IMR-90 (cell line): Measurements from ENCODE around the gene WBP1L. TPM values are rescaled to one million over a fixed set of nuclear protein-coding genes. Genes with fewer than 3 reads are reported as not detected.

Source experiments
- ATAC-seq: fragments of 200-7000 bp; cut with Tn5 transposase; 2 replicates; pipeline ENCODE4 v1.9.1; 2020; ENCODE audit warnings: low read depth, mild to moderate bottlenecking, moderate library complexity
- BruUV-seq: library from RNA; stranded (reverse); fragments of 400-500 nt; replicated peaks from 2 replicates; lab custom pipeline; 2021; lab: Mats Ljungman, UMichigan
- CTCF ChIA-PET: fragments of 300-600 bp; formaldehyde crosslinking; extraction: SDS; loops from one replicate; lab custom pipeline; 2021; ENCODE audit warnings: antibody characterized with exemption; lab: Yijun Ruan, JAX
- POLR2A ChIA-PET: fragments of 300-600 bp; sonication (Branson Sonifier 250); formaldehyde crosslinking; loops from one replicate; lab custom pipeline; 2022; ENCODE audit warnings: antibody characterized with exemption; ENCODE audit not compliant: unreplicated experiment; lab: Charles Lee
- DNase-seq: peaks from one replicate; pipeline ENCODE4 v3.0.0; 2013
- H2AFZ ChIP-seq: replicated peaks from 2 replicates; pipeline ENCODE3; 2013; ENCODE audit warnings: low read length, mild to moderate bottlenecking; ENCODE audit not compliant: poor library complexity
- H2AK5ac ChIP-seq: 2 replicates; pipeline ENCODE4 v1.6.1; 2013; ENCODE audit warnings: low read depth, low read length, inconsistent platforms
- H2AK9ac ChIP-seq: replicated peaks from 2 replicates; pipeline ENCODE3; 2013; ENCODE audit warnings: mild to moderate bottlenecking, low read depth, low read length, moderate library complexity; ENCODE audit not compliant: poor library complexity
- H2BK120ac ChIP-seq: 2 replicates; pipeline ENCODE4 v1.6.1; 2013; ENCODE audit warnings: low read depth, low read length, inconsistent platforms
- H2BK15ac ChIP-seq: 3 replicates; pipeline ENCODE4 v1.6.1; 2013; ENCODE audit warnings: low read depth, low read length, inconsistent platforms
- H2BK20ac ChIP-seq: 2 replicates; pipeline ENCODE4 v1.6.1; 2013; ENCODE audit warnings: low read depth, mild to moderate bottlenecking, inconsistent platforms, low read length, moderate library complexity
- H2BK5ac ChIP-seq: 2 replicates; pipeline ENCODE4 v1.6.1; 2013; ENCODE audit warnings: mild to moderate bottlenecking, low read depth, low read length, inconsistent platforms; ENCODE audit not compliant: poor library complexity, severe bottlenecking
- H3K14ac ChIP-seq: replicated peaks from 2 replicates; pipeline ENCODE4 v1.6.1; 2013; ENCODE audit warnings: low read depth, low read length, inconsistent platforms
- H3K18ac ChIP-seq: 2 replicates; pipeline ENCODE4 v1.6.1; 2013; ENCODE audit warnings: low read depth, low read length, control low read depth
- H3K23ac ChIP-seq: 2 replicates; pipeline ENCODE4 v1.6.1; 2013; ENCODE audit warnings: low read depth, low read length, inconsistent platforms
- H3K27ac ChIP-seq: 2 replicates; pipeline ENCODE4 v1.5.1; 2013; ENCODE audit warnings: mild to moderate bottlenecking, control low read depth, low read length; ENCODE audit not compliant: insufficient read depth
- H3K27me3 ChIP-seq: 2 replicates; pipeline ENCODE4 v1.6.1; 2013; ENCODE audit warnings: low read length; ENCODE audit not compliant: control insufficient read depth, insufficient read depth
- H3K36me3 ChIP-seq: 2 replicates; pipeline ENCODE4 v1.6.1; 2013; ENCODE audit warnings: low read length, mixed read lengths; ENCODE audit not compliant: control insufficient read depth, insufficient read depth
- H3K4ac ChIP-seq: 2 replicates; pipeline ENCODE4 v1.6.1; 2013; ENCODE audit warnings: low read depth, low read length, inconsistent platforms
- H3K4me1 ChIP-seq: 2 replicates; pipeline ENCODE4 v1.6.1; 2013; ENCODE audit warnings: low read length, mixed read lengths; ENCODE audit not compliant: control insufficient read depth, insufficient read depth
- H3K4me2 ChIP-seq: 2 replicates; pipeline ENCODE4 v1.6.1; 2013; ENCODE audit warnings: low read depth, mild to moderate bottlenecking, control low read depth, low read length, moderate library complexity
- H3K4me3 ChIP-seq: 2 replicates; pipeline ENCODE4 v1.5.1; 2013; ENCODE audit warnings: low read depth, mild to moderate bottlenecking, control low read depth, low read length, moderate library complexity; ENCODE audit not compliant: insufficient read depth
- H3K56ac ChIP-seq: 2 replicates; pipeline ENCODE4 v1.6.1; 2013; ENCODE audit warnings: low read length, inconsistent platforms; ENCODE audit not compliant: insufficient read depth; ENCODE audit errors: extremely low read depth
- H3K79me1 ChIP-seq, 2 experiments: 2 replicates each; pipeline ENCODE4 v1.6.1; 2013; ENCODE audit warnings: low read length in 2 of 2, inconsistent platforms in 1 of 2, low read depth in 1 of 2
- H3K9ac ChIP-seq: 2 replicates; pipeline ENCODE4 v1.6.1; 2013; ENCODE audit warnings: low read depth, low read length, control low read depth
- H3K9me1 ChIP-seq: 2 replicates; pipeline ENCODE4 v1.6.1; 2013; ENCODE audit warnings: low read length, inconsistent platforms; ENCODE audit not compliant: insufficient read depth
- H3K9me3 ChIP-seq: 2 replicates; pipeline ENCODE4 v1.6.1; 2013; ENCODE audit warnings: low read length; ENCODE audit not compliant: control insufficient read depth, insufficient read depth
- H4K20me1 ChIP-seq: 2 replicates; pipeline ENCODE4 v1.6.1; 2013; ENCODE audit warnings: low read length, inconsistent platforms; ENCODE audit not compliant: insufficient read depth
- H4K5ac ChIP-seq: 2 replicates; pipeline ENCODE4 v1.6.1; 2013; ENCODE audit warnings: mild to moderate bottlenecking, low read depth, low read length, control low read depth
- H4K8ac ChIP-seq, 2 experiments: 2 replicates each; pipeline ENCODE4 v1.6.1; 2013; ENCODE audit warnings: low read depth in 2 of 2, low read length in 2 of 2, control low read depth in 1 of 2, inconsistent platforms in 1 of 2
- H4K91ac ChIP-seq: 2 replicates; pipeline ENCODE4 v1.6.1; 2013; ENCODE audit warnings: low read depth, low read length, inconsistent platforms; ENCODE audit not compliant: insufficient read depth
- BHLHE40 ChIP-seq: fragments of 150-350 bp; IDR thresholded peaks from 2 replicates; pipeline ENCODE4 v1.6.1; 2016; ENCODE audit warnings: mild to moderate bottlenecking, low read depth, low read length
- CHD1 ChIP-seq: IDR thresholded peaks from 2 replicates; pipeline ENCODE4 v1.6.1; 2012; ENCODE audit warnings: low read depth, low read length, improper control_type of control experiment
- MAFK ChIP-seq: IDR thresholded peaks from 2 replicates; pipeline ENCODE4 v1.6.1; 2012; ENCODE audit warnings: low read depth, low read length, improper control_type of control experiment
- MAZ ChIP-seq: IDR thresholded peaks from 2 replicates; pipeline ENCODE4 v1.6.1; 2012; ENCODE audit warnings: low read depth, mild to moderate bottlenecking, low read length, improper control_type of control experiment, moderate library complexity, borderline replicate concordance
- MXI1 ChIP-seq: IDR thresholded peaks from 2 replicates; pipeline ENCODE4 v1.6.1; 2012; ENCODE audit warnings: low read depth, mild to moderate bottlenecking, low read length, moderate library complexity, borderline replicate concordance
- NFE2L2 ChIP-seq: fragments of 150-350 bp; IDR thresholded peaks from 2 replicates; pipeline ENCODE4 v1.6.1; 2016; ENCODE audit warnings: low read depth, mild to moderate bottlenecking, low read length
- POLR2A ChIP-seq: IDR thresholded peaks from 2 replicates; pipeline ENCODE4 v1.6.1; 2012; ENCODE audit warnings: mild to moderate bottlenecking, low read depth, low read length
- RCOR1 ChIP-seq: IDR thresholded peaks from 2 replicates; pipeline ENCODE4 v1.6.1; 2012; ENCODE audit warnings: mild to moderate bottlenecking, low read length, improper control_type of control experiment; ENCODE audit not compliant: insufficient replicate concordance
- RFX5 ChIP-seq: IDR thresholded peaks from 2 replicates; pipeline ENCODE4 v1.8.0; 2012; ENCODE audit warnings: low read depth, mild to moderate bottlenecking, low read length, moderate library complexity
- SMC3 ChIP-seq: fragments of 150-350 bp; IDR thresholded peaks from 2 replicates; pipeline ENCODE4 v1.6.1; 2016; ENCODE audit warnings: low read depth, mild to moderate bottlenecking, antibody characterized with exemption, low read length, moderate library complexity
- WGBS, 2 experiments: methylation state at CpG; one replicate each; pipeline versions ENCODE4 v1.1.5 to v1.1.7; 2013; ENCODE audit warnings: missing lambda C conversion rate in 2 of 2; ENCODE audit not compliant: insufficient read length in 1 of 2; ENCODE audit errors: extremely low coverage in 2 of 2; 5-methylcytosine and 5-hydroxymethylcytosine counted together
- dilution Hi-C: fragments of 300-500 bp; cut with HindIII; formaldehyde crosslinking; loops from one replicate; pipeline ENCODE4 v1.14.3; 2018; ENCODE audit warnings: low sequenced_read_pairs; ENCODE audit not compliant: unreplicated experiment
- in situ Hi-C: fragments of 300-500 bp; cut with MboI; formaldehyde crosslinking; loops from 3 replicates; pipeline ENCODE4 v1.14.3; 2019; ENCODE audit warnings: low sequenced_read_pairs, inconsistent platforms, mixed read lengths
- intact Hi-C: fragments of 100-400 bp; cut with micrococcal nuclease; formaldehyde crosslinking; loops from 2 replicates; pipeline ENCODE4 v1.10.0; 2022
- polyA plus RNA-seq, 3 experiments: library from polyadenylated mRNA; depleted of rRNA; stranded (reverse); fragments of >200 nt; gene quantifications; 2 replicates each; pipeline ENCODE4 v1.2.3, GENCODE V29; 2012; ENCODE audit warnings: low replicate concordance in 1 of 3
- total RNA-seq: library from RNA; depleted of rRNA; stranded (reverse); fragments of >200 nt; gene quantifications from 2 replicates; pipeline ENCODE4 v1.2.3, GENCODE V29; 2012
- TF ChIP-seq, protein P1 (sequence below): conservative IDR thresholded peaks from 2 replicates; pipeline ENCODE4 v1.5.1; 2012; ENCODE audit warnings: mild to moderate bottlenecking, low read depth, low read length, improper control_type of control experiment
- TF ChIP-seq, protein P2 (sequence below): fragments of 150-350 bp; IDR thresholded peaks from 2 replicates; pipeline ENCODE4 v1.6.1; 2016; ENCODE audit warnings: low read depth, mild to moderate bottlenecking, low read length, moderate library complexity, borderline replicate concordance
- TF ChIP-seq, protein P3 (sequence below): fragments of 150-350 bp; IDR thresholded peaks from 2 replicates; pipeline ENCODE4 v1.6.1; 2017; ENCODE audit warnings: mild to moderate bottlenecking, antibody characterized with exemption, low read length, low read depth

Gene WBP1L
- total and polyA plus RNA-seq, 2 of the 4 experiments (the other 2 are of a cell fraction), result 20.7 to 31.0 TPM

DNA sequence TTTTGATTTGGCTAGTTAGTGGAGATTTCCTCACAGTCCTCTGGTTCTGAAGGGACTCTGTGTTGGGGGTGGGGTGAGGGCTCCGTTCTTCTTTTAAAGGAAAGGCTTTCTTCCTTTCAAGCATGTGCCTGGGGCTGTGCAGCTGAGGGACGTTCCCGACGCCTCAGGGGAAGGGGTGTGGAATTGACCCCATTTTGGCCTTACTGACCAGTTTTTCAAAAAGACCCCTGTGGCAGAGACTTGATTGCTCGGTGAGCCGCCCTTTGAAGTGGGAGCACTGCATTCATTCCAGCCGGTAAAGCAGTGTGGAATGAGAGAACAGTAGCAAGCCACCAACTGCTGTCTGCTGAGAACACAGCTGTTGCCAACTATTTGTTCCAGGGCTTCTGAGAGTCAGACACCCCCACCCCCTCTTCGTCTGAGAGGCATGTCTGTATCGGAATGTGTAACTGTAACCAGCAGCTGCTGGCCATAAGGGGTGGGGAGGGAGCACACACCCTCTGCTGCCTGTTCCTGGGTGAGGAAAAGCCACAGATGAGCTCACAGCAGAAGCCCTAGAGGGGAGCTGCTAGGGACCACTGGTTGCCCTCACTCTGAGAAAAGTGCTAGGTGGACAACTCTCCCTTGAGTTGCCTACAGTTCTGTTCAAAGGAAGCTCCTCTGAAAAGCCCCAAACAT is 33.2 kb downstream of the WBP1L start:
- POLR2A ChIA-PET, result no interaction called here
- in situ Hi-C loops, result no loop called here
- peak overlapping the region; percentile 29 for H2AFZ ChIP-seq
- CTCF ChIA-PET, result interaction anchor here (0.7 kb wide), 1 partner anchor 57 kb away, joined by 3 read pairs; no protein-coding TSS in a partner anchor
- ATAC-seq (peak; percentile 93), DNase-seq (peak; percentile 98)
- peak overlapping the region; percentile 88 for H3K4me2 ChIP-seq
- 0% methylated on average over 2 of the region's 9 CpGs; no CpG with 5 or more reads in 1 of the 2 experiments for WGBS, 2 experiments
- no peak overlapping the region for H3K56ac ChIP-seq
- H4K5ac ChIP-seq, result peak overlapping the region; percentile 60
- peaks cover 27% of the 10 kb centered on the region for H3K4me1 ChIP-seq
- peaks cover 49 to 69% of the 10 kb centered on the region in 2 experiments for H3K79me1 ChIP-seq
- peak overlapping the region; percentile 6; the same call in 1 of the 3 replicates for H2BK15ac ChIP-seq
- H3K9me1 ChIP-seq, result peaks cover 29% of the 10 kb centered on the region
- H3K4me3 ChIP-seq, result peak overlapping the region; percentile 22; the same call in 1 of the 2 replicates
- H2BK5ac ChIP-seq, result peak overlapping the region; percentile 73
- BruUV-seq, result no TSS peak
- H2AK9ac ChIP-seq, result peak overlapping the region; percentile 89
- no peaks in the 10 kb centered on the region for H3K36me3 ChIP-seq
- dilution Hi-C loops, result no loop called here
- H4K91ac ChIP-seq, result peak overlapping the region; percentile 81
- H3K14ac ChIP-seq, result peak overlapping the region; percentile 48; the same call in 1 of the 2 replicates
- H2BK20ac ChIP-seq, result peak overlapping the region; percentile 57; the same call in 1 of the 2 replicates
- peaks cover 85% of the 10 kb centered on the region for H4K20me1 ChIP-seq
- H3K9me3 ChIP-seq, result no peaks in the 10 kb centered on the region
- H3K27me3 ChIP-seq, result peaks cover 2% of the 10 kb centered on the region
- peak overlapping the region; percentile 75 for H3K23ac ChIP-seq
- H2AK5ac ChIP-seq, result peak overlapping the region; percentile 69; the same call in 1 of the 2 replicates
- H4K8ac ChIP-seq, result peak overlapping the region; percentile 37 to 78; a peak in 2 of 4 replicates
- peak overlapping the region; percentile 34; the same call in 1 of the 2 replicates for H3K27ac ChIP-seq
- peak overlapping the region; percentile 69 for H3K4ac ChIP-seq
- intact Hi-C loops, result loop anchor here (2.0 kb wide), 1 partner anchor 24 kb away; no protein-coding TSS in a partner anchor
- H3K18ac ChIP-seq, result peak overlapping the region; percentile 74; the same call in 1 of the 2 replicates
- H3K9ac ChIP-seq, result peak overlapping the region; percentile 48; the same call in 1 of the 2 replicates
- peak overlapping the region; percentile 76 for H2BK120ac ChIP-seq
- peak; percentile 96 for TF ChIP-seq RCOR1
- TF ChIP-seq, protein P1, sequence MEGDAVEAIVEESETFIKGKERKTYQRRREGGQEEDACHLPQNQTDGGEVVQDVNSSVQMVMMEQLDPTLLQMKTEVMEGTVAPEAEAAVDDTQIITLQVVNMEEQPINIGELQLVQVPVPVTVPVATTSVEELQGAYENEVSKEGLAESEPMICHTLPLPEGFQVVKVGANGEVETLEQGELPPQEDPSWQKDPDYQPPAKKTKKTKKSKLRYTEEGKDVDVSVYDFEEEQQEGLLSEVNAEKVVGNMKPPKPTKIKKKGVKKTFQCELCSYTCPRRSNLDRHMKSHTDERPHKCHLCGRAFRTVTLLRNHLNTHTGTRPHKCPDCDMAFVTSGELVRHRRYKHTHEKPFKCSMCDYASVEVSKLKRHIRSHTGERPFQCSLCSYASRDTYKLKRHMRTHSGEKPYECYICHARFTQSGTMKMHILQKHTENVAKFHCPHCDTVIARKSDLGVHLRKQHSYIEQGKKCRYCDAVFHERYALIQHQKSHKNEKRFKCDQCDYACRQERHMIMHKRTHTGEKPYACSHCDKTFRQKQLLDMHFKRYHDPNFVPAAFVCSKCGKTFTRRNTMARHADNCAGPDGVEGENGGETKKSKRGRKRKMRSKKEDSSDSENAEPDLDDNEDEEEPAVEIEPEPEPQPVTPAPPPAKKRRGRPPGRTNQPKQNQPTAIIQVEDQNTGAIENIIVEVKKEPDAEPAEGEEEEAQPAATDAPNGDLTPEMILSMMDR, result 0 out of 2 replicates have a peak, but pooled peaks have one; percentile 6
- peak; percentile 92 for TF ChIP-seq BHLHE40
- TF ChIP-seq SMC3, result no peak
- TF ChIP-seq MAZ, result peak; percentile 97
- TF ChIP-seq, protein P2, sequence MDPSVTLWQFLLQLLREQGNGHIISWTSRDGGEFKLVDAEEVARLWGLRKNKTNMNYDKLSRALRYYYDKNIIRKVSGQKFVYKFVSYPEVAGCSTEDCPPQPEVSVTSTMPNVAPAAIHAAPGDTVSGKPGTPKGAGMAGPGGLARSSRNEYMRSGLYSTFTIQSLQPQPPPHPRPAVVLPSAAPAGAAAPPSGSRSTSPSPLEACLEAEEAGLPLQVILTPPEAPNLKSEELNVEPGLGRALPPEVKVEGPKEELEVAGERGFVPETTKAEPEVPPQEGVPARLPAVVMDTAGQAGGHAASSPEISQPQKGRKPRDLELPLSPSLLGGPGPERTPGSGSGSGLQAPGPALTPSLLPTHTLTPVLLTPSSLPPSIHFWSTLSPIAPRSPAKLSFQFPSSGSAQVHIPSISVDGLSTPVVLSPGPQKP, result no peak
- no peak for TF ChIP-seq CHD1
- TF ChIP-seq, protein P3, sequence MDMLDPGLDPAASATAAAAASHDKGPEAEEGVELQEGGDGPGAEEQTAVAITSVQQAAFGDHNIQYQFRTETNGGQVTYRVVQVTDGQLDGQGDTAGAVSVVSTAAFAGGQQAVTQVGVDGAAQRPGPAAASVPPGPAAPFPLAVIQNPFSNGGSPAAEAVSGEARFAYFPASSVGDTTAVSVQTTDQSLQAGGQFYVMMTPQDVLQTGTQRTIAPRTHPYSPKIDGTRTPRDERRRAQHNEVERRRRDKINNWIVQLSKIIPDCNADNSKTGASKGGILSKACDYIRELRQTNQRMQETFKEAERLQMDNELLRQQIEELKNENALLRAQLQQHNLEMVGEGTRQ, result no peak
- TF ChIP-seq MAFK, result peak; percentile 23
- peak; percentile 31; the same call in 1 of the 2 replicates for TF ChIP-seq NFE2L2
- peak; percentile 53 for TF ChIP-seq MXI1
- no peak for TF ChIP-seq RFX5
- peak; percentile 84 for TF ChIP-seq POLR2A
